SH-SY5Y (cell line): Measurements from ENCODE around the gene RPS6KA2.

Source experiments
- GATA2 ChIP-seq: IDR thresholded peaks from 2 replicates; pipeline ENCODE4 v1.6.1; 2011; ENCODE audit warnings: mild to moderate bottlenecking, low read depth, low read length
- GATA3 ChIP-seq: IDR thresholded peaks from 2 replicates; pipeline ENCODE4 v1.6.1; 2011; ENCODE audit warnings: low read depth, mild to moderate bottlenecking, low read length, moderate library complexity

GRCh38 chr6:166448432-166448831 is 178.6 kb downstream of the RPS6KA2 start:
- TF ChIP-seq GATA2 = no peak
- no peak for TF ChIP-seq GATA3
